OCI-LY1 (cell line): ENCODE measurements around the gene ARHGEF17.

ENCODE experiments used
- EZH2 ChIP-seq: fragments of 200-600 bp; sonication (generic), shearing (Covaris generic); IDR thresholded peaks from 2 replicates; pipeline ENCODE4 v1.8.0; 2017; ENCODE audit warnings: borderline replicate concordance, mixed run types, mild to moderate bottlenecking, antibody characterized with exemption, low read length, moderate library complexity, mixed read lengths
- TF ChIP-seq, protein P1 (sequence below): fragments of 200-600 bp; sonication (generic), shearing (Covaris generic); IDR thresholded peaks from 2 replicates; pipeline ENCODE4 v1.5.1; 2017; ENCODE audit warnings: mild to moderate bottlenecking, antibody characterized with exemption, low read length, moderate library complexity, mixed read lengths

DNA sequence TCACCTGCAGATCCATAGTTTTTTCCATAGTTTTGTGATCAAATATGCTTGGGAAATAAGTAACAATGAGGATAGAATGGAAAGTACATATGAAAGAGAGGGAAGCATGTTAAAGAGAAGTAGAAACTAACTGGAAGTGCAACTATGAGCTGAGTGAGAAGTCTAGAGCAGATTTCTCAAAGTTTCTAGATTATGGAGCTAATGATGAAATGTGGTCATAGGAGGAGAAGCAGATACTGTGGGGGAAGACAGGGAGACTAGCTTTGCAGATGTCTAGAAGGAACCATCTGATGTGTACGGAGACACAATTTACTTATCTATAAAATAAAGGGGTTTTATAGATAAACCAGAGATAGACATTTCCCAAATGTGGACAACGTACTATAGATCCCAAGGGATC is 105.2 kb downstream of the ARHGEF17 start:
- TF ChIP-seq, protein P1, sequence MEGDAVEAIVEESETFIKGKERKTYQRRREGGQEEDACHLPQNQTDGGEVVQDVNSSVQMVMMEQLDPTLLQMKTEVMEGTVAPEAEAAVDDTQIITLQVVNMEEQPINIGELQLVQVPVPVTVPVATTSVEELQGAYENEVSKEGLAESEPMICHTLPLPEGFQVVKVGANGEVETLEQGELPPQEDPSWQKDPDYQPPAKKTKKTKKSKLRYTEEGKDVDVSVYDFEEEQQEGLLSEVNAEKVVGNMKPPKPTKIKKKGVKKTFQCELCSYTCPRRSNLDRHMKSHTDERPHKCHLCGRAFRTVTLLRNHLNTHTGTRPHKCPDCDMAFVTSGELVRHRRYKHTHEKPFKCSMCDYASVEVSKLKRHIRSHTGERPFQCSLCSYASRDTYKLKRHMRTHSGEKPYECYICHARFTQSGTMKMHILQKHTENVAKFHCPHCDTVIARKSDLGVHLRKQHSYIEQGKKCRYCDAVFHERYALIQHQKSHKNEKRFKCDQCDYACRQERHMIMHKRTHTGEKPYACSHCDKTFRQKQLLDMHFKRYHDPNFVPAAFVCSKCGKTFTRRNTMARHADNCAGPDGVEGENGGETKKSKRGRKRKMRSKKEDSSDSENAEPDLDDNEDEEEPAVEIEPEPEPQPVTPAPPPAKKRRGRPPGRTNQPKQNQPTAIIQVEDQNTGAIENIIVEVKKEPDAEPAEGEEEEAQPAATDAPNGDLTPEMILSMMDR, result no peak
- TF ChIP-seq EZH2, result no peak
